ENCODE data around the gene MYL6.

Gene MYL6

GRCh38 chr12:56146492-56147460 is 11.4 kb upstream of the MYL6 start:
- no peak for DNase-seq (ENCODE audit: extremely low spot score)
- POLR2A ChIA-PET = no interaction called here
- CTCF ChIA-PET = interaction anchor here (0.6 kb wide), 1 partner anchor 70 kb away, joined by 6 read pairs; no protein-coding TSS in a partner anchor
- TF ChIP-seq L3MBTL2 (conservative IDR thresholded peaks at IDR 0.05) (no peak), BHLHE40 (IDR thresholded peaks at IDR 0.05; ENCODE audit: borderline replicate concordance) (no peak), TARDBP (IDR thresholded peaks at IDR 0.05) (no peak)

- POLR2A ChIA-PET = interaction anchor here (0.7 to 1.0 kb wide), 2 partner anchors 23 to 46 kb away, joined by 3 read pairs; partner anchors contain the start of genes ESYT1 and PA2G4
- no peak for TF ChIP-seq CTBP1 (IDR thresholded peaks at IDR 0.05; ENCODE audit: borderline replicate concordance)
- no peak for TF ChIP-seq PKNOX1 (IDR thresholded peaks at IDR 0.05)
- no peak for TF ChIP-seq L3MBTL2 (conservative IDR thresholded peaks at IDR 0.05)
- no peak for TF ChIP-seq FOXA1 (IDR thresholded peaks at IDR 0.05)
- DNase-seq (ENCODE audit: extremely low spot score) = no peak
- CTCF ChIA-PET = no interaction called here
These were observed 7.6 kb upstream of the MYL6 start for GRCh38 chr12:56150563-56150962.

GRCh38 chr12:56151672-56152131 is 6.5 kb upstream of the MYL6 start:
- ChIA-PET CTCF (interaction anchor here (0.7 to 1.0 kb wide), 2 partner anchors 24 to 38 kb away, joined by 3 to 5 read pairs; partner anchors contain the start of genes ESYT1 and SMARCC2), POLR2A (interaction anchor here (0.6 to 1.4 kb wide), 10 partner anchors 9 to 159 kb away, joined by 3 to 20 read pairs (median 5); partner anchors contain the start of genes ESYT1, RNF41 and ZC3H10)
- peak; percentile 56 for DNase-seq (ENCODE audit: extremely low spot score)
- TF ChIP-seq L3MBTL2 (conservative IDR thresholded peaks at IDR 0.05) (no peak; the same call in 1 of the 2 replicates), LEF1 (IDR thresholded peaks at IDR 0.05; ENCODE audit: borderline replicate concordance) (no peak)

GRCh38 chr12:56152132-56152755 is 5.9 kb upstream of the MYL6 start, which contains the start of gene MYL6B:
Gene MYL6B (plus strand): TSS chr12:56152587. CDS start chr12:56153919, 1,332 bp downstream.
- POLR2A ChIA-PET = interaction anchor here (0.6 to 1.4 kb wide), 10 partner anchors 9 to 158 kb away, joined by 3 to 20 read pairs (median 5); partner anchors contain the start of genes ESYT1, RNF41 and ZC3H10
- TF ChIP-seq PKNOX1 (IDR thresholded peaks at IDR 0.05) (no peak), ELF4 (IDR thresholded peaks at IDR 0.05) (peak; percentile 31; the same call in 1 of the 2 replicates), FOXM1 (IDR thresholded peaks at IDR 0.05; ENCODE audit: borderline replicate concordance) (0 out of 2 replicates have a peak, but pooled peaks have one; percentile 50)
- CTCF ChIA-PET = interaction anchor here (0.7 to 1.0 kb wide), 2 partner anchors 25 to 37 kb away, joined by 3 to 5 read pairs; partner anchors contain the start of genes ESYT1 and SMARCC2
- DNase-seq (ENCODE audit: extremely low spot score) = peak; percentile 90

GRCh38 chr12:56152756-56153677 is 5.1 kb upstream of the MYL6 start:
- TF ChIP-seq SUZ12 (IDR thresholded peaks at IDR 0.05) (no peak), SP1 (IDR thresholded peaks at IDR 0.05) (no peak), HDGF (IDR thresholded peaks at IDR 0.05; ENCODE audit: borderline replicate concordance) (no peak), BHLHE40 (IDR thresholded peaks at IDR 0.05; ENCODE audit: borderline replicate concordance) (no peak), NFRKB (IDR thresholded peaks at IDR 0.05) (no peak), ELF4 (IDR thresholded peaks at IDR 0.05) (no peak)
- no peak for DNase-seq (ENCODE audit: extremely low spot score)
- ChIA-PET CTCF (no interaction called here), POLR2A (interaction anchor here (2.7 kb wide), 1 partner anchor 25 kb away, joined by 15 read pairs; the partner anchor contains the start of gene ESYT1)

GRCh38 chr12:56153678-56154065 is 4.5 kb upstream of the MYL6 start:
- TF ChIP-seq TARDBP (IDR thresholded peaks at IDR 0.05) (no peak), HDGF (IDR thresholded peaks at IDR 0.05; ENCODE audit: borderline replicate concordance) (no peak), FOXK2 (IDR thresholded peaks at IDR 0.05) (no peak), ZNF384 (IDR thresholded peaks at IDR 0.05) (no peak), PKNOX1 (IDR thresholded peaks at IDR 0.05) (no peak), L3MBTL2 (conservative IDR thresholded peaks at IDR 0.05) (no peak), NFRKB (IDR thresholded peaks at IDR 0.05) (no peak), FOXM1 (IDR thresholded peaks at IDR 0.05; ENCODE audit: borderline replicate concordance) (no peak), CTBP1 (IDR thresholded peaks at IDR 0.05; ENCODE audit: borderline replicate concordance) (no peak), LEF1 (IDR thresholded peaks at IDR 0.05; ENCODE audit: borderline replicate concordance) (no peak), SP1 (IDR thresholded peaks at IDR 0.05) (no peak), SUZ12 (IDR thresholded peaks at IDR 0.05) (no peak), BHLHE40 (IDR thresholded peaks at IDR 0.05; ENCODE audit: borderline replicate concordance) (no peak)
- DNase-seq (ENCODE audit: extremely low spot score) = no peak
- ChIA-PET POLR2A (interaction anchor here (1.0 to 2.7 kb wide), 2 partner anchors 9 to 26 kb away, joined by 3 to 15 read pairs; partner anchors contain the start of gene ESYT1), CTCF (interaction anchor here (1.1 kb wide), 1 partner anchor 107 kb away, joined by 3 read pairs; no protein-coding TSS in a partner anchor)

Data from HEK293T (cell line).